Activated naive CD8-positive, alpha-beta T cell treated with anti-CD3 and anti-CD28 coated beads, Interleukin-2, amount 50 U/mL, for 16 hours (primary cell): Measurements from ENCODE around the gene FCMR.
A peak's percentile ranks its signal among the peaks of the same experiment; 100 is the strongest.

Experiments used
- DNase-seq: peaks from one replicate; pipeline ENCODE4 v3.0.0-alpha.2; 2020; ENCODE audit warnings: low read depth, low spot score

Gene FCMR

GRCh38 chr1:206951318-206952100 lies 29.8 kb upstream of the FCMR start:
- DNase-seq = no peak

- no peak for DNase-seq
Measured at GRCh38 chr1:206949641-206950040, 27.9 kb upstream of the FCMR start.

GRCh38 chr1:206949208-206949607 lies 27.5 kb upstream of the FCMR start:
- DNase-seq = no peak

GRCh38 chr1:206947255-206947654 lies 25.5 kb upstream of the FCMR start:
- DNase-seq = no peak

- DNase-seq = no peak
Measured at GRCh38 chr1:206946261-206946660, 24.5 kb upstream of the FCMR start, which contains the start of gene PIGR. PIGR (minus strand) TSS chr1:206946466; CDS start chr1:206940531, 5,935 bp downstream.

DNA sequence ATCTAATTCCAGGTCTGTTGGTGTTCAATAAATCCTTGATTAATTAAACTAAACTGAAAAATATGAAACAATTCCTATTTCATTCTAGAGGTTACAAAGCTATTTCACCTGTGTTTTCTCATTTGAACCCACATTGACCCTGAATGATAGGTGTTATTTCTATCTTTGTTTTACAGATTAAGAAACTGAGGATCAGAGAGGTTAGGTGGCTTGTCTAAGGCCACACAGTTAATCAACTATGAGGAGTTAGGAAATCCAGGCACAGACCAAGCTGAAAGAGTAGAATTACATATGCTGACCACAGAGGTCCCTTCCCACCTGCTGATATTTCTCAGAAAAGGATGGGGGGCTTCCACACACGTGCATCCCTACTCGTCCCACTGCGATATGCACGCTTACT lies 24.0 kb upstream of the FCMR start:
- DNase-seq = no peak

GRCh38 chr1:206944703-206945102 lies 23.0 kb upstream of the FCMR start:
- DNase-seq = no peak

- no peak for DNase-seq
Measured at GRCh38 chr1:206941766-206942418, 20.2 kb upstream of the FCMR start.

GRCh38 chr1:206940588-206940936 lies 18.8 kb upstream of the FCMR start:
- DNase-seq = no peak

DNA sequence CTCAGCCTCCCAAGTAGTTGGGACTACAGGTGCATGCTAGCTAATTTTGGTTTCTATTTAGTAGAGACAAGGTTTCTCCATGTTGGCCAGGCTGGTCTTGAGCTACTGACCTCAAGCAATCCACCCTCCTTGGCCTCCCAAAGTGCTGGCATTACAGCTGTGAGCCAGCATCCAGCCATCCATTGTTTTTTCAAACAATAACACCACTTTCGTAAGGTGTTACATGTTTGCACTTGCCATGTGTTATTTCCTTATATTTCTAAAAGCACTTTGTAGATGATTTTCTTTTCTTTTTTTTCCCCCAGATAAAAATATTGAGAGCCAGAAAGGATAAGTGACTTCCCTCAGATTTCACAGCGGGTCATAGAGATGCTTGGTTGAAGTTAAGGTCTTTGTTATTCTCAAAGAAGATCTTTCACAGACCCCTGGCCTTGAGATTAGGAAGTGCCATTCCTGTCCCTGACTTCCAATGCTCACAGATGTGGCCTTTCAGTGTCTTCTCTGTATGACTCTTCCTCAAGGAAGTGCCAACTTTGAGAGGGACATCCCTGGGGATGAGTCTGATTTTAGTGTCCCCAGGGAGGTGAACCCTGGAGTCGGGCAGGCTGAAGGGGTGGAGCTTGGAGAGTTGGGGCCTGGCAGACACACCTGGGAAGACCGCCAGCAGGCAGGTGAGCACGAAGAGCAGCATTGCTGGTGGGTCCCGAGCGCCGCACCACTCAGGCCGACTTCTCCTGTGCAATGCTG lies 18.3 kb upstream of the FCMR start:
- DNase-seq = no peak

- no peak for DNase-seq
Measured at GRCh38 chr1:206939131-206939530, 17.4 kb upstream of the FCMR start.

- DNase-seq = no peak
Measured at GRCh38 chr1:206937425-206937824, 15.7 kb upstream of the FCMR start.

DNA sequence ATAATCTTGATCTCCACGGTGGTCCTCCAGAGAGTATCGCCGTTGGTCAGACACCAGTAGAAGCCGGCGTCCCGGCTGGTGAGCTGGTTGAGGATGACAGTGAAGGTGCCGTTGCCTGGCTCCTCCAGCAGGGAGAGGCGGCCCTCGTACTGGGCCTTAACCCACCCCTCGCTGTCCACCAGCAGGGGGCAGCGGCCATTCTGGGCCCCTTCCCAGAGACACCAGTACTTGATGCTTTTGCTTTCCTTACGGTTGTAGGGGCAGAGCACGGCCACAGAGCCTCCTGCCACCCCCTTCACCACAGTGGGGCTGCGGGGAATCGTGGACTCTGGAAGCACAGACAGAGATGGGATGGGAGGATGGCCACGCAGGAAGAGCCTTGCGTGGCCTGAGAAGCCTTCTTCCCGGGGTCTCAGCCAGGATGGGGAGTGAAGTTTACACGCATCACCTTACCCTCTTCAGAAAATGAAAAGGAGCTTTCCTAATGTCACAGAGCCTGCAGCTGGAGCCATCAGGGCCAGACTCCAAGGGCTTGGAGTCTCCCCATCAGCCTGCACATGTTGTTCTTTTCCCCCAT lies 13.8 kb upstream of the FCMR start:
- peak; percentile 22 for DNase-seq

DNA sequence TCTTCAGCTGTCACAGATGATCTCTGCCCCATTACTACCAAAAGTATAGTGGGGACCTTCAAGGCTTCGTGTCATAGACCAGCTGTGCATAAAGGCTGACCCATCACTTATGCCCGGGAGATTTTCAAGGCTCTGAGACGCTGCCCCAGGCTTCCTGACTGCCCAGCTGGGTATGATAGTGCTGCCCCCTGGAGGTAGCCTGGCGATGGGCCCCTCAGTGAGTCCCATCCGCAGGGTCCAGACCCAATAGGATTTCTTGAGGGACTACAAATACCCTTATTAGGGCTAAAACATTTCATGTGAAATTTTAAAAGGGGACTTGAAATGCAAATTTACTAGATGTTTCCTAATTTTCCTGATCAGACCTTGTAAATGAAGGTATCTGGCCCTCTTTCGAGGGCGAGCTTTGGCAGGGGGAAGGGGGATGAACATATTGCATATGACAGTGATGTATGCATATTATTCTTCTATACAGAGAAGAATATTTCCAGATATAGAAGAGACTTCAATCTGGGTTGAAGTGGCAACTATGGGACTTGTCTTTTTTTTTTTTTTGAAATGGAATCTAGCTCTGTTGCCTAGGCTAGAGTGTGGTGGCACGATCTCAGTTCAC lies 11.7 kb upstream of the FCMR start:
- DNase-seq = peak; percentile 58

GRCh38 chr1:206932177-206932576 lies 10.4 kb upstream of the FCMR start:
- DNase-seq = no peak

DNA sequence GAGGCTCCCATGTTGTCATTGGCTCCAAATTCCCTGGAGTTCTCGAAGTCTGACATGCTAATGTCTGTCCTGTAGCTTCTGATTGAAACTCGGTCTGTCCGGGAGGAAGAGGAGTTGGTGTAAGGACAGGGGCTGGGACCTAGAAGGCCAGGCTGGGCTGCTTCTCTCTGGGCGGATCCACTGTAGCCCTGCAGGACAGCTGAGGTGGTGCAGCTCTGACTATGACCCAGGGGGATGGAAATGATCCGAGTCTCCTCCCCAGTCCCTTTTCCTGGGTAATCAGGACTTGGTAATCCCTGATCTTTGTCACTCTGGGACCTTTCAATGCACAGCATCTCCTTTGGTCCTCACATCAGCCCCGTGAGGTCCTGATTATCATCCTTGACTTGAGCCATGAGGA lies 10.0 kb upstream of the FCMR start:
- DNase-seq = no peak

- DNase-seq = no peak
Measured at GRCh38 chr1:206930210-206930798, 8.6 kb upstream of the FCMR start.

DNA sequence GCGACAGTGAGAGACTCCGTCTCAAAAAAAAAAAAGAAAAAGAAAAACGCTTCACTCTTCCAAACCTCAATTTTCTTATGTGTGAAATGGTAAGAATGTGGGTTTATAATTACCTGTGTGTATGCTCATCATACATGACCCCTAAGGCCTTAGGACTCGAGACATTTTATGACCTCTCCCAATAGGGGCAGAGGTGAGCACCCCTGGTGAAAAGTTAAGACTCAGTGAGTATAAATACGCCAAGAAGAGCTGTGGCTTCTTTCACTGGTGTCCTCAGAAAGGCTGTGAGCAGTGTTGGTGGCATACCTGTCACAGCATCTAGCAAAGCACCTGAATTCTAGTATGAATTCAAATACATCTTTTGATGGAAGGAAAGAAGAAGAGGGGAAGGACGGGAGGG lies 7.8 kb upstream of the FCMR start:
- no peak for DNase-seq

DNA sequence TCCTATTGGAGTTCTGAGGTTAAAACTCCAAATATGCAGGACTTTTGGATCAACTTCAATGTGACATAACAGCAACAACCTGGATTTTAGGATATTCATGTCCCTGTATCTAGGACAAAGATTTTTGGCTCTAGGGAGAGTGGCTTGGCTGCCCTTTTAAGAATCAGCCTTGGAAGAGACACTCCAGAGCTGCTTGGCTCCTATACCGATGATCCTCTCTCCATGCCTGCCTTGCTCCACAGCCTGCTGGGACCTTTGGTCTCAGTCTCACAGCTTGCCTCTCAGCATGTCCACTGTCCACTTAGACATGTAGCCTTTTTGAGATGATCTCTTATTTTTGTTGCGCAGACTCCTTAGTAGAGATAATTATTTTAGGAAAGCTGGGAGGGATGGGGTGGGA lies 4.5 kb upstream of the FCMR start:
- no peak for DNase-seq

- no peak for DNase-seq
Measured at GRCh38 chr1:206925106-206925736, 3.5 kb upstream of the FCMR start.

- DNase-seq = no peak
Measured at GRCh38 chr1:206924592-206925105, 2.9 kb upstream of the FCMR start.
